HepG2 (cell line): ENCODE data around the gene ANKRD13D. TPM values are rescaled to one million over a fixed set of nuclear protein-coding genes. Genes with fewer than 3 reads are reported as not detected.

ENCODE experiments used
- AKNA ChIP-seq: sonication (generic); formaldehyde crosslinking; IDR thresholded peaks from 2 replicates; pipeline ENCODE4 v1.4.0; 2020; ENCODE audit warnings: missing genetic modification reagents, borderline replicate concordance
- KLF16 ChIP-seq, 2 experiments: sonication (generic) in 1 of 2; formaldehyde crosslinking in 1 of 2; IDR thresholded peaks; 2 replicates each; pipeline versions ENCODE4 v1.6.1 to v1.8.0; 2016 to 2023; ENCODE audit warnings: missing genetic modification reagents in 2 of 2, missing compliant biosample characterization in 1 of 2
- MATR3 ChIP-seq: sonication (generic); formaldehyde crosslinking; IDR thresholded peaks from 2 replicates; pipeline ENCODE4 v1.4.0; 2020; ENCODE audit warnings: missing genetic modification reagents
- NFYC ChIP-seq: IDR thresholded peaks from 2 replicates; pipeline ENCODE4 v1.6.1; 2016; ENCODE audit warnings: missing genetic modification reagents, missing compliant biosample characterization
- SIN3A ChIP-seq: IDR thresholded peaks from 2 replicates; pipeline ENCODE4 v1.6.1; 2011; ENCODE audit warnings: low read depth, mild to moderate bottlenecking, control low read depth, low read length, borderline replicate concordance
- SIX1 ChIP-seq: sonication (generic); formaldehyde crosslinking; IDR thresholded peaks from 2 replicates; pipeline ENCODE4 v1.4.0; 2020; ENCODE audit warnings: missing genetic modification reagents, borderline replicate concordance
- SOX13 ChIP-seq, 3 experiments: fragments of 450-650 bp in 1 of 3; sonication (generic) in 1 of 3; formaldehyde crosslinking in 1 of 3; IDR thresholded peaks in 2 of 3; conservative IDR thresholded peaks in 1 of 3; 2 replicates each; pipeline versions ENCODE4 v1.5.0 to v1.6.1; 2016 to 2020; ENCODE audit warnings: antibody characterized with exemption in 1 of 3, mild to moderate bottlenecking in 1 of 3, missing compliant biosample characterization in 1 of 3, missing genetic modification reagents in 1 of 3, moderate library complexity in 1 of 3
- SYNCRIP ChIP-seq: fragments of 200-400 bp; formaldehyde crosslinking; IDR thresholded peaks from 2 replicates; pipeline ENCODE4 v1.6.1; 2018; ENCODE audit warnings: mild to moderate bottlenecking, low read depth, low read length; ENCODE audit not compliant: insufficient read depth
- ZNF138 ChIP-seq: sonication (generic); formaldehyde crosslinking; IDR thresholded peaks from 2 replicates; pipeline ENCODE4 v1.5.0; 2020; ENCODE audit warnings: mild to moderate bottlenecking, low read depth, missing genetic modification reagents
- ZNF556 ChIP-seq: sonication (generic); formaldehyde crosslinking; IDR thresholded peaks from 2 replicates; pipeline ENCODE4 v1.4.0; 2020; ENCODE audit warnings: mild to moderate bottlenecking, missing genetic modification reagents, borderline replicate concordance
- ZNF567 ChIP-seq: sonication (generic); formaldehyde crosslinking; IDR thresholded peaks from 2 replicates; pipeline ENCODE4 v1.8.1; 2023; ENCODE audit warnings: mild to moderate bottlenecking, missing genetic modification reagents, borderline replicate concordance
- ZNF687 ChIP-seq: sonication (generic); formaldehyde crosslinking; IDR thresholded peaks from 2 replicates; pipeline ENCODE4 v1.5.1; 2020; ENCODE audit warnings: mild to moderate bottlenecking, missing genetic modification reagents, moderate library complexity
- ZXDC ChIP-seq: sonication (generic); formaldehyde crosslinking; IDR thresholded peaks from 2 replicates; pipeline ENCODE4 v1.5.0; 2020; ENCODE audit warnings: mild to moderate bottlenecking, missing genetic modification reagents
- polyA plus RNA-seq, 8 experiments: library from polyadenylated mRNA; depleted of rRNA in 3 of 8; stranded (reverse) in 7 of 8; unstranded in 1 of 8; fragments of >200 nt; fragmentation: Illumina TruSeq in 4 of 8; extraction: Trizol in 4 of 8; gene quantifications; 2 replicates each; pipeline versions ENCODE4 v1.2.1 to v1.2.3, GENCODE V29; 2011 to 2016; ENCODE audit warnings: low read depth in 4 of 8, missing spikeins in 1 of 8, mixed read lengths in 1 of 8; ENCODE audit not compliant: insufficient read depth in 1 of 8
- total RNA-seq, 5 experiments: library from RNA; depleted of rRNA; stranded (reverse); fragments of >200 nt; fragmentation: Illumina TruSeq; extraction: Trizol; gene quantifications; 2 replicates each; pipeline ENCODE4 v1.2.3, GENCODE V29; 2016; ENCODE audit warnings: low read depth in 1 of 5
- TF ChIP-seq, protein P1 (sequence below): fragments of 450-650 bp; IDR thresholded peaks from 2 replicates; pipeline ENCODE4 v1.6.1; 2016

ANKRD13D gene
- total and polyA plus RNA-seq, 2 of the 13 experiments (the other 11 are each of a cell fraction or from before 2014, with no cell fraction given): 18.6 to 27.3 TPM

GRCh38 chr11:67303132-67303834 lies 14.2 kb downstream of the ANKRD13D start, which contains the start of gene SSH3 (continued):
- TF ChIP-seq AKNA (CRISPR knock-in tag) (no peak), ZNF687 (peak; percentile 64), ZXDC (CRISPR knock-in tag) (peak; percentile 56; the same call in 1 of the 2 replicates), SOX13 (IDR thresholded peaks at IDR 0.05) (no peak), SOX13 (CRISPR knock-in tag; conservative IDR thresholded peaks at IDR 0.05 in 1 of 2, IDR thresholded peaks at IDR 0.05 in 1 of 2) (no peak), SYNCRIP (no peak), SIX1 (CRISPR knock-in tag) (no peak), SIN3A (no peak), ZNF556 (CRISPR knock-in tag) (0 out of 2 replicates have a peak, but pooled peaks have one; percentile 69), KLF16 (CRISPR knock-in tag; IDR thresholded peaks at IDR 0.05) (peak in 1 of 2 experiments; percentile 66; a peak in 1 of 4 replicates), ZNF138 (no peak), NFYC (CRISPR knock-in tag) (no peak), MATR3 (CRISPR knock-in tag) (no peak), ZNF567 (CRISPR knock-in tag) (no peak)
- TF ChIP-seq, protein P1, sequence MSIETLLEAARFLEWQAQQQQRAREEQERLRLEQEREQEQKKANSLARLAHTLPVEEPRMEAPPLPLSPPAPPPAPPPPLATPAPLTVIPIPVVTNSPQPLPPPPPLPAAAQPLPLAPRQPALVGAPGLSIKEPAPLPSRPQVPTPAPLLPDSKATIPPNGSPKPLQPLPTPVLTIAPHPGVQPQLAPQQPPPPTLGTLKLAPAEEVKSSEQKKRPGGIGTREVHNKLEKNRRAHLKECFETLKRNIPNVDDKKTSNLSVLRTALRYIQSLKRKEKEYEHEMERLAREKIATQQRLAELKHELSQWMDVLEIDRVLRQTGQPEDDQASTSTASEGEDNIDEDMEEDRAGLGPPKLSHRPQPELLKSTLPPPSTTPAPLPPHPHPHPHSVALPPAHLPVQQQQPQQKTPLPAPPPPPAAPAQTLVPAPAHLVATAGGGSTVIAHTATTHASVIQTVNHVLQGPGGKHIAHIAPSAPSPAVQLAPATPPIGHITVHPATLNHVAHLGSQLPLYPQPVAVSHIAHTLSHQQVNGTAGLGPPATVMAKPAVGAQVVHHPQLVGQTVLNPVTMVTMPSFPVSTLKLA: no peak
